ENCODE results near the gene ORMDL3. TPM values are rescaled to one million over a fixed set of nuclear protein-coding genes. Genes with fewer than 3 reads are reported as not detected.
A peak's percentile ranks its signal among the peaks of the same experiment; 100 is the strongest.
"Not testable (repeated sequence)": the region's sequence is repeated elsewhere in the genome, so short reads cannot be mapped to it uniquely, and the experiment has no call there.

ORMDL3 gene
- total RNA-seq, 6 experiments from 2014 or later: 105 to 174 (median 128) TPM

DNA sequence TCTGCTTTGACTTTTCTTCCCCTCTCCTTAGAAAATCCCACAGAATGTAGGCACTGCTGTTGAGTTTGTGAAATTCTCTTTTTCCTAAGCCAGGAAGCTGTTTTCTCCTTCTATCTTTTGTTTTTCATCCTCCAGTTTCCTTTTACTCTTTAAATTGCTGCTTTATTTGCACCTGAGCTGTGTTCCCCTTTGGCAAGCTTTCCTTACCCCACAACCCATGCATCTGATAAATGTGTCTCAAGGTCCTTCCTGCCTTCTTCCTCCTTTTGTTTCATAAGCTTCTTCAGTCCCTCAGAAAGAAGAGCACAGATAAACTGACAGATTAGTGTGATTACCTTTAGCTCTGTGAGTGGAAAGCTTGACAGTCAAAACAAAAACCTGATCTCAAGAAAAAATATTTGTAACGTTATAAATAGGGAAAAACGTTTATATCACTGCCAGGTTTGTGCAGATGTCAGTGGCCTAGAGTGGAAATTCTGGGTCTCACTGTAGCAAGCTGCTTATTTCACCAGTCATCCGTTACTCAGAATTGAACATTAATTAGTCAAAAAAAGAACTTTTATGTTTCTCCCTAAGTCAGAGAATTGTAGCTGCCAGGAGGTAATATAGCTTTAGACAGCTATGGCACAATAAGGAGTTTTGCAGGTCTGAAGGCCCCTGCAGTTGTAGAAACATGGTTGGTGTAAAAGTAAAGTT is 32.6 kb downstream of the ORMDL3 start:
- Histone ChIP-seq H3K4me1 (no peaks in the 10 kb centered on the region), H3K36me3 (no peaks in the 10 kb centered on the region), H3K27ac (no peak overlapping the region), H3K27me3 (no peaks in the 10 kb centered on the region), H3K9me3 (no peaks in the 10 kb centered on the region), H3K4me3 (no peak overlapping the region)
- ATAC-seq: no peak
- intact Hi-C loops (cut with DNase I): no loop called here
- no peak for DNase-seq
- 25% methylated on average over 3 of the region's 3 CpGs for WGBS (ENCODE audit: insufficient coverage, low coverage, low lambda C conversion rate, missing lambda C conversion rate)
- TF ChIP-seq POLR2A (IDR thresholded peaks at IDR 0.05): no peak
- TF ChIP-seq, protein P1, sequence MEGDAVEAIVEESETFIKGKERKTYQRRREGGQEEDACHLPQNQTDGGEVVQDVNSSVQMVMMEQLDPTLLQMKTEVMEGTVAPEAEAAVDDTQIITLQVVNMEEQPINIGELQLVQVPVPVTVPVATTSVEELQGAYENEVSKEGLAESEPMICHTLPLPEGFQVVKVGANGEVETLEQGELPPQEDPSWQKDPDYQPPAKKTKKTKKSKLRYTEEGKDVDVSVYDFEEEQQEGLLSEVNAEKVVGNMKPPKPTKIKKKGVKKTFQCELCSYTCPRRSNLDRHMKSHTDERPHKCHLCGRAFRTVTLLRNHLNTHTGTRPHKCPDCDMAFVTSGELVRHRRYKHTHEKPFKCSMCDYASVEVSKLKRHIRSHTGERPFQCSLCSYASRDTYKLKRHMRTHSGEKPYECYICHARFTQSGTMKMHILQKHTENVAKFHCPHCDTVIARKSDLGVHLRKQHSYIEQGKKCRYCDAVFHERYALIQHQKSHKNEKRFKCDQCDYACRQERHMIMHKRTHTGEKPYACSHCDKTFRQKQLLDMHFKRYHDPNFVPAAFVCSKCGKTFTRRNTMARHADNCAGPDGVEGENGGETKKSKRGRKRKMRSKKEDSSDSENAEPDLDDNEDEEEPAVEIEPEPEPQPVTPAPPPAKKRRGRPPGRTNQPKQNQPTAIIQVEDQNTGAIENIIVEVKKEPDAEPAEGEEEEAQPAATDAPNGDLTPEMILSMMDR (IDR thresholded peaks at IDR 0.05): no peak

DNA sequence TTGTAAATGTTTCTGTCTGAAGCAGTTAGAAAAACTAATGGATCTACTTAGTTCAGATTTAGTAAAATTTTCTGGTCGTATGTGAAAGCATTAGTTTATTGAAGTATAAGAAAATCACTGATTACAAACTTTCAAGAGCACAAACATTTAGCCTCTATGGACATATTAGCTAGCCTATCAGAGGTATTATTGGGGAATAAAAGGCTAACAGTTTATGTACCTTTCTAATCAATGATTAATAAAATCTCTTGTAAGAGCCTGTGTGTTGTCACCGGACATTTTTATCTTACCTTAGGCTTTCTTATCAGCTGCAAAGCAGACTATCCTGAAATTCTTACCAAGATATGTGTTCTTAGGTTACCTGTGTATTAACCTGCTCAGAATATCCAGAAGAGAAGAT is 38.2 kb downstream of the ORMDL3 start:
- no peak overlapping the region for H3K27ac ChIP-seq
- WGBS (ENCODE audit: insufficient coverage, low coverage, low lambda C conversion rate, missing lambda C conversion rate): 16% methylated on average over 2 of the region's 2 CpGs
- intact Hi-C loops (cut with DNase I): no loop called here
- H3K4me1 ChIP-seq: no peaks in the 10 kb centered on the region
- ATAC-seq (peak; percentile 34 to 64 (median 49)), DNase-seq (no peak)
- no peak overlapping the region for H3K4me3 ChIP-seq
- H3K9me3 ChIP-seq: no peaks in the 10 kb centered on the region
- H3K27me3 ChIP-seq: no peaks in the 10 kb centered on the region
- TF ChIP-seq, protein P1 (IDR thresholded peaks at IDR 0.05): no peak
- H3K36me3 ChIP-seq: no peaks in the 10 kb centered on the region

DNA sequence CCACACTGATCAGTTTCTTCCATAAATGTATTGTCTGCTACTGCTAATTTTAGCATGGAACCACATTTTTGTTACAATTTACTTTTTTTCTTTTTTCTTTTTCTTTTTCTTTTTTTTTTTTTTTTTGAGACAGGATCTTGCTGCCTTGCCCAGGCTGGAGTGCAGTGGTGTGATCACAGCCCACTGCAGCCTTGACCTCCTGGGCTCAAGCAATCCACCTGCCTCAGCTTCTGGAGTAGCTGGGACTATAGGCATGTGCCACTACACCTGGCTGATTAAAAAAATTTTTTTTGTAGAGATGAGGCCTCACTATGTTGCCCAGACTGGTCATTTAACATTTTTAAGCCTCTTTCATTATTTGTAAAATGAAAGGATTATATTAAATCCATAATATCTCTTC is 40.3 kb downstream of the ORMDL3 start:
- DNase-seq: no peak
- intact Hi-C loops (cut with DNase I): no loop called here
- no peaks in the 10 kb centered on the region for H3K27me3 ChIP-seq
- ATAC-seq: no peak
- no peaks in the 10 kb centered on the region for H3K36me3 ChIP-seq
- no peak for TF ChIP-seq POLR2A (IDR thresholded peaks at IDR 0.05)
- TF ChIP-seq, protein P1 (IDR thresholded peaks at IDR 0.05): no peak
- H3K9me3 ChIP-seq: no peaks in the 10 kb centered on the region
- no peak overlapping the region for H3K27ac ChIP-seq
- no peaks in the 10 kb centered on the region for H3K4me1 ChIP-seq
- no peak overlapping the region for H3K4me3 ChIP-seq

DNA sequence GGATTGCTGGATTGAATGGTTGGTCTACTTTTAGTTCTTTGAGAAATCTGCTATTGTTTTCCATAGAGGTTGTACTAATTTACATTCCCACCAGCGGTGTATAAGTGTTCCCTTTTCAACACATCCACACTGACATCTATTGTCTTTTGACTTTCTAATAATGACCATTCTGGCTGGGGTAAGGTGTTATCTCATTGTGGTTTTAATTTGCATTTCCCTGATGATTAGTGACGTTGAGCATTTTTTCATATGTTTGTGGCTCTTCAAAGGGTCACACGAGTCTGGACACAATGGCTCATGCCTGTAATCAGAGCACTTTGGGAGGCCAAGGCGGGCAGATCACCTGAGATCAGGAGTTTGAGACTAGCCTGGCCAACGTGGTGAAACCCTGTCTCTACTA is 41.3 kb downstream of the ORMDL3 start:
- H3K27ac ChIP-seq; DNase-seq; intact Hi-C loops (cut with DNase I): not testable (repeated sequence)

DNA sequence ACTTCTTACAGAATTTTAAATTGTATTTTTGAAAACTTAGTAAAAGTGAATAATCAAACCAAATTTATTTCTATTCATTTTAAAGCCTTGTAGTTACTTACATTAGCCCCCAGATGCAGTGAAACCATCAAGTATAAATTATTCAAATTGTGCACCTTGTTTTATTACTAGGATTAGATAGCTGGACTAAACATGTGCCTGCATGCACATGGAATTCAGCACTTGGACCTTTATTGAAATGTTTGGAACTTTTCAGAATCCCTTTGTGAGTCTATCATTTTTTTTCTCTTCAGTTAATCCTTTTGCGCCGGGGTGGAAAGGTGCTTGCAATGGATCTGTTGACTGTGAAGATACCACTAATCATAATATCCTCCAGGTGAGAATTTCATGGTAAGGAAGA is 54.6 kb downstream of the ORMDL3 start:
- WGBS (ENCODE audit: insufficient coverage, low coverage, low lambda C conversion rate, missing lambda C conversion rate): 49% methylated on average over 2 of the region's 2 CpGs
- intact Hi-C loops (cut with DNase I): loop anchor here in 1 of 2 donors (10.0 kb wide), 1 partner anchor 92 kb away; the partner anchor contains the start of gene GSDMA
- no peak for TF ChIP-seq POLR2A (IDR thresholded peaks at IDR 0.05)
- TF ChIP-seq, protein P1 (IDR thresholded peaks at IDR 0.05): peak; percentile 19 to 53 (median 38)
- H3K27me3 ChIP-seq: no peaks in the 10 kb centered on the region
- no peak overlapping the region for H3K4me3 ChIP-seq
- no peak overlapping the region for H3K27ac ChIP-seq
- ATAC-seq (peak; percentile 58 to 77 (median 62)), DNase-seq (no peak)
- no peaks in the 10 kb centered on the region for H3K36me3 ChIP-seq
- no peaks in the 10 kb centered on the region for H3K4me1 ChIP-seq
- no peaks in the 10 kb centered on the region for H3K9me3 ChIP-seq

More for the DNA sequence above, 41.3 kb downstream of the ORMDL3 start:
- not testable (repeated sequence) for H3K4me1 ChIP-seq, H3K27me3 ChIP-seq, H3K4me3 ChIP-seq, H3K9me3 ChIP-seq, ATAC-seq, H3K36me3 ChIP-seq
- 68% methylated on average over 3 of the region's 5 CpGs for WGBS (ENCODE audit: insufficient coverage, low coverage, low lambda C conversion rate, missing lambda C conversion rate)
